Heart left ventricle (tissue), 13 donors: Measurements from ENCODE around the gene GP2.

Experiments used
- CTCF ChIP-seq, 12 donors: fragments of 200-600 bp; sonication (generic) in 4 of 12; IDR thresholded peaks; one replicate each; pipeline versions ENCODE4 v1.5.0 to v1.8.0; 2018 to 2022; ENCODE audit warnings: antibody characterized with exemption in 12 of 12, mild to moderate bottlenecking in 5 of 12
- POLR2A ChIP-seq, 2 donors: fragments of 450-650 bp; IDR thresholded peaks; one replicate each; pipeline ENCODE4 v1.6.1; 2017; ENCODE audit warnings: antibody characterized with exemption in 2 of 2, mild to moderate bottlenecking in 2 of 2, moderate library complexity in 2 of 2
- donor health status: ischemic (EF 13 %, LVEDD 7.1; RV severe dilation, severe dysfunction).
- donor health status: DM: no; HTN: yes; CAD: no.
- donor health status: DM: no; HTN: no; CAD: no.
- donor health status: ischemic (EF 25% LVEDD 6.9; RV normal size, moderate dysfunction).
- donor health status: ischemic (EF 25% LVEDD 5.7; RV mildly dilated, moderate dysfunction).
- donor health status: ischemic (EF 35%, LVEDD 5.7; RV mildly dilated, moderate dysfunction).
- donor health status: nonischemic (EF 11% LVEDD 7.7; RV severe dilation, severe dysfunction).
- donor health status: DM: yes; HTN: yes; CAD: no.
- donor health status: PGD.
- donor health status: ischemic (EF 29% LVEDD 5.4; RV normal size, mild dysfunction).
- donor health status: nonischemic (EF 23%, LVEDD 6.1; RV moderate dilation, normal function).

GRCh38 chr16:20333120-20333519 is 5.8 kb upstream of the GP2 start:
- TF ChIP-seq POLR2A (IDR thresholded peaks at IDR 0.05) = no peak
- no peak for TF ChIP-seq CTCF (IDR thresholded peaks at IDR 0.05)
